Right lobe of liver (tissue), 4 donors: ENCODE data around the gene PPARA.

Experiments
- CTCF ChIP-seq, 4 donors: fragments of 200-600 bp in 3 of 4; fragments of 450-650 bp in 1 of 4; IDR thresholded peaks; one replicate each; pipeline versions ENCODE4 v1.5.1 to v1.8.0; 2016 to 2022; ENCODE audit warnings: antibody characterized with exemption in 4 of 4, mild to moderate bottlenecking in 2 of 4
- POLR2A ChIP-seq: fragments of 450-650 bp; IDR thresholded peaks from one replicate; pipeline ENCODE4 v1.6.1; 2017; ENCODE audit warnings: antibody characterized with exemption, mild to moderate bottlenecking
- donor health status: DM: no; HTN: no; CAD: no.
- donor health status: DM: no; HTN: no; CAD: no.
- donor health status: DM: no; HTN: yes; CAD: no.

- no peak for TF ChIP-seq CTCF (IDR thresholded peaks at IDR 0.05)
- TF ChIP-seq POLR2A, result no peak
These were observed 36.3 kb upstream of the PPARA start for GRCh38 chr22:46113910-46114517.
